HepG2 (cell line): Measurements from ENCODE around the gene RILPL1. TPM values are rescaled to one million over a fixed set of nuclear protein-coding genes. Genes with fewer than 3 reads are reported as not detected.

Experiments
- BORCS8-MEF2B ChIP-seq: sonication (generic); formaldehyde crosslinking; IDR thresholded peaks from 2 replicates; pipeline ENCODE4 v1.8.0; 2022; ENCODE audit warnings: mild to moderate bottlenecking, missing genetic modification reagents
- CCDC6 ChIP-seq: sonication (generic); formaldehyde crosslinking; IDR thresholded peaks from 2 replicates; pipeline ENCODE4 v1.8.1; 2022; ENCODE audit warnings: mild to moderate bottlenecking, missing genetic modification reagents, moderate library complexity
- GTF2F1 ChIP-seq: fragments of 150-350 bp; IDR thresholded peaks from 2 replicates; pipeline ENCODE4 v1.6.1; 2014; ENCODE audit warnings: low read length
- KAT7 ChIP-seq: IDR thresholded peaks from 2 replicates; pipeline ENCODE4 v1.6.1; 2018; ENCODE audit warnings: borderline replicate concordance, missing compliant biosample characterization
- MEIS2 ChIP-seq: sonication (generic); formaldehyde crosslinking; IDR thresholded peaks from 2 replicates; pipeline ENCODE4 v1.9.0; 2021; ENCODE audit warnings: mild to moderate bottlenecking, missing genetic modification reagents
- NPAS2 ChIP-seq: sonication (generic); formaldehyde crosslinking; IDR thresholded peaks from 2 replicates; pipeline ENCODE4 v1.8.0; 2022; ENCODE audit warnings: mild to moderate bottlenecking, missing genetic modification reagents, borderline replicate concordance
- NR2F1 ChIP-seq, 2 experiments: fragments of 450-650 bp in 1 of 2; formaldehyde crosslinking in 1 of 2; IDR thresholded peaks; 2 replicates each; pipeline versions ENCODE4 v1.5.0 to v1.6.1; 2016 to 2020; ENCODE audit warnings: mild to moderate bottlenecking in 1 of 2, missing compliant biosample characterization in 1 of 2, missing genetic modification reagents in 1 of 2, moderate library complexity in 1 of 2
- PHB2 ChIP-seq: fragments of 450-650 bp; IDR thresholded peaks from 2 replicates; pipeline ENCODE4 v1.6.1; 2018; ENCODE audit not compliant: partially characterized antibody
- RNF2 ChIP-seq: fragments of 450-650 bp; conservative IDR thresholded peaks from 2 replicates; pipeline ENCODE4 v1.6.1; 2016; ENCODE audit warnings: low read depth
- ZC3H4 ChIP-seq: sonication (generic); formaldehyde crosslinking; IDR thresholded peaks from 2 replicates; pipeline ENCODE4 v1.4.0; 2020; ENCODE audit warnings: missing genetic modification reagents, borderline replicate concordance
- ZFP36L1 ChIP-seq: sonication (generic); formaldehyde crosslinking; IDR thresholded peaks from 2 replicates; pipeline ENCODE4 v1.8.0; 2022; ENCODE audit warnings: mild to moderate bottlenecking, missing genetic modification reagents, moderate library complexity
- ZFP82 ChIP-seq: sonication (generic); formaldehyde crosslinking; IDR thresholded peaks from 2 replicates; pipeline ENCODE4 v1.5.1; 2020; ENCODE audit warnings: mild to moderate bottlenecking, missing genetic modification reagents, borderline replicate concordance
- ZMYM4 ChIP-seq: sonication (generic); formaldehyde crosslinking; IDR thresholded peaks from 2 replicates; pipeline ENCODE4 v1.8.1; 2023; ENCODE audit warnings: mild to moderate bottlenecking, missing genetic modification reagents
- ZNF432 ChIP-seq: sonication (generic); formaldehyde crosslinking; IDR thresholded peaks from 2 replicates; pipeline ENCODE4 v1.5.0; 2020; ENCODE audit warnings: missing genetic modification reagents, mild to moderate bottlenecking, borderline replicate concordance
- ZNF451 ChIP-seq: sonication (generic); formaldehyde crosslinking; IDR thresholded peaks from 2 replicates; pipeline ENCODE4 v1.5.0; 2020; ENCODE audit warnings: mild to moderate bottlenecking, missing genetic modification reagents
- ZNF460 ChIP-seq: sonication (generic); formaldehyde crosslinking; IDR thresholded peaks from 2 replicates; pipeline ENCODE4 v1.5.1; 2020; ENCODE audit warnings: missing genetic modification reagents, mild to moderate bottlenecking, borderline replicate concordance
- ZNF543 ChIP-seq: sonication (generic); formaldehyde crosslinking; IDR thresholded peaks from 2 replicates; pipeline ENCODE4 v1.4.0; 2020; ENCODE audit warnings: mild to moderate bottlenecking, missing genetic modification reagents
- ZNF674 ChIP-seq: sonication (generic); formaldehyde crosslinking; IDR thresholded peaks from 2 replicates; pipeline ENCODE4 v1.5.0; 2020; ENCODE audit warnings: low read depth, mild to moderate bottlenecking, missing genetic modification reagents
- ZNF841 ChIP-seq: sonication (generic); formaldehyde crosslinking; IDR thresholded peaks from 2 replicates; pipeline ENCODE4 v1.8.1; 2023; ENCODE audit warnings: missing genetic modification reagents, borderline replicate concordance
- polyA plus RNA-seq, 8 experiments: library from polyadenylated mRNA; depleted of rRNA in 3 of 8; stranded (reverse) in 7 of 8; unstranded in 1 of 8; fragments of >200 nt; fragmentation: Illumina TruSeq in 4 of 8; extraction: Trizol in 4 of 8; gene quantifications; 2 replicates each; pipeline versions ENCODE4 v1.2.1 to v1.2.3, GENCODE V29; 2011 to 2016; ENCODE audit warnings: low read depth in 4 of 8, missing spikeins in 1 of 8, mixed read lengths in 1 of 8; ENCODE audit not compliant: insufficient read depth in 1 of 8
- total RNA-seq, 5 experiments: library from RNA; depleted of rRNA; stranded (reverse); fragments of >200 nt; fragmentation: Illumina TruSeq; extraction: Trizol; gene quantifications; 2 replicates each; pipeline ENCODE4 v1.2.3, GENCODE V29; 2016; ENCODE audit warnings: low read depth in 1 of 5
- TF ChIP-seq, protein P1 (sequence below), 2 experiments: sonication (generic) in 1 of 2; formaldehyde crosslinking in 1 of 2; IDR thresholded peaks; 2 replicates each; pipeline versions ENCODE4 v1.4.0 to v1.6.1; 2018 to 2020; ENCODE audit warnings: missing genetic modification reagents in 2 of 2, borderline replicate concordance in 1 of 2, low read depth in 1 of 2, mild to moderate bottlenecking in 1 of 2, missing biosample characterization in 1 of 2
- TF ChIP-seq, protein P2 (sequence below): sonication (generic); formaldehyde crosslinking; IDR thresholded peaks from 2 replicates; pipeline ENCODE4 v1.4.0; 2020; ENCODE audit warnings: missing genetic modification reagents, borderline replicate concordance
- TF ChIP-seq, protein P3 (sequence below): sonication (generic); formaldehyde crosslinking; IDR thresholded peaks from 2 replicates; pipeline ENCODE4 v1.5.1; 2020; ENCODE audit warnings: missing genetic modification reagents, mild to moderate bottlenecking, borderline replicate concordance
- TF ChIP-seq, protein P4 (sequence below): IDR thresholded peaks from 2 replicates; pipeline ENCODE4 v1.6.1; 2016; ENCODE audit warnings: mild to moderate bottlenecking, missing biosample characterization, missing genetic modification reagents

Gene RILPL1
- total and polyA plus RNA-seq, 2 of the 13 experiments (the other 11 are each of a cell fraction or from before 2014, with no cell fraction given) = 5.8 to 28.4 TPM

DNA sequence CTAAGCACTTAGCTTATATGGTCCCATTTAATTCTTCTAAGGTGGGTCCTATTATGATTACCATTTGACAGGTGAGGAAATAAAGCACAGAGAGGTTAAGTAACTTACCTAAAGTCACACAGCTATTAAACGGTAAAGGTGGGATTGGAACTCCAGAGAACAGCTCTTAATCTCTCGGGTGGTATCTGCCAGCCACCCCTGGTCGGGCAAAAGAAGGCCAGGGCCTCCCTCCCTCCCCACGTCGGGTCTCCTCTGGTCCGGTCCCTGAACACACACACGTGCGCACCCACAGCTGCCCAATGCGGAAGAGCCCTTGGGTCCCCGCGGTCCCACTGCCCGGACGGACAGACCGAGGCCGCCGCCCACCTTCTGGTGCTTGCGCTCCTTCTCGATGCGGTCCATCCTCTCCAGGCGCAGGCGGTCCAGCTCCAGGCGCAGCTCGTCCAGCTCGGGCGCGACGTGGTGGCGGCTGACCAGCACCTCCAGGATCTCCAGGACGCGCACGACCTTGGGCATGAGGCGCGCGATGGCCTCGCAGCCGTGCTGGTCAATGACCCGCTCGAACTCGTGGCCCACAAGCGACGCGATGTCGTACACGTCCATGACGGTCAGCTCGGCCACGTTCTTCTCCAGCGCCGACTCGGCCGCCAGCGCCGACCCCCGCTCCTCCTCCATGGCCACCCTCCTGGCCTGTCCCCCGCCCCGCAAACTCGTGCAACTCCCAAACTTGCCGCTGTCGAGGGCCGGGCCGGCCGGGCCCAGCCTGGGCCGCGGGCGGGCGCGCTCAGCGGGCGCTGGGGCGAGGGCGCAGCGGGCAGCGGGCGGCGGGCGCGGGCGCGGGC, 490 bp downstream of the RILPL1 start (continued):
- peak; percentile 77; the same call in 1 of the 2 replicates for TF ChIP-seq BORCS8-MEF2B
- TF ChIP-seq ZFP36L1 (CRISPR knock-in tag) = peak; percentile 34; the same call in 1 of the 2 replicates
- 0 out of 2 replicates have a peak, but pooled peaks have one; percentile 57 for TF ChIP-seq ZNF543 (CRISPR knock-in tag)
- peak; percentile 59; the same call in 1 of the 2 replicates for TF ChIP-seq ZMYM4 (CRISPR knock-in tag)
- no peak for TF ChIP-seq NPAS2 (CRISPR knock-in tag)
- TF ChIP-seq MEIS2 (CRISPR knock-in tag) = peak; percentile 72; the same call in 1 of the 2 replicates
- no peak for TF ChIP-seq ZNF460
- TF ChIP-seq, protein P1, sequence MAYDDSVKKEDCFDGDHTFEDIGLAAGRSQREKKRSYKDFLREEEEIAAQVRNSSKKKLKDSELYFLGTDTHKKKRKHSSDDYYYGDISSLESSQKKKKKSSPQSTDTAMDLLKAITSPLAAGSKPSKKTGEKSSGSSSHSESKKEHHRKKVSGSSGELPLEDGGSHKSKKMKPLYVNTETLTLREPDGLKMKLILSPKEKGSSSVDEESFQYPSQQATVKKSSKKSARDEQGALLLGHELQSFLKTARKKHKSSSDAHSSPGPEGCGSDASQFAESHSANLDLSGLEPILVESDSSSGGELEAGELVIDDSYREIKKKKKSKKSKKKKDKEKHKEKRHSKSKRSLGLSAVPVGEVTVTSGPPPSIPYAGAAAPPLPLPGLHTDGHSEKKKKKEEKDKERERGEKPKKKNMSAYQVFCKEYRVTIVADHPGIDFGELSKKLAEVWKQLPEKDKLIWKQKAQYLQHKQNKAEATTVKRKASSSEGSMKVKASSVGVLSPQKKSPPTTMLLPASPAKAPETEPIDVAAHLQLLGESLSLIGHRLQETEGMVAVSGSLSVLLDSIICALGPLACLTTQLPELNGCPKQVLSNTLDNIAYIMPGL (CRISPR knock-in tag; IDR thresholded peaks at IDR 0.05; ENCODE audit: borderline replicate concordance in 1 of 2, low read depth in 1 of 2) = peak; percentile 70 to 74; a peak in 3 of 4 replicates
- peak; percentile 83 for TF ChIP-seq ZNF451
- TF ChIP-seq ZNF432 (CRISPR knock-in tag) = 0 out of 2 replicates have a peak, but pooled peaks have one; percentile 36
- TF ChIP-seq, protein P2, sequence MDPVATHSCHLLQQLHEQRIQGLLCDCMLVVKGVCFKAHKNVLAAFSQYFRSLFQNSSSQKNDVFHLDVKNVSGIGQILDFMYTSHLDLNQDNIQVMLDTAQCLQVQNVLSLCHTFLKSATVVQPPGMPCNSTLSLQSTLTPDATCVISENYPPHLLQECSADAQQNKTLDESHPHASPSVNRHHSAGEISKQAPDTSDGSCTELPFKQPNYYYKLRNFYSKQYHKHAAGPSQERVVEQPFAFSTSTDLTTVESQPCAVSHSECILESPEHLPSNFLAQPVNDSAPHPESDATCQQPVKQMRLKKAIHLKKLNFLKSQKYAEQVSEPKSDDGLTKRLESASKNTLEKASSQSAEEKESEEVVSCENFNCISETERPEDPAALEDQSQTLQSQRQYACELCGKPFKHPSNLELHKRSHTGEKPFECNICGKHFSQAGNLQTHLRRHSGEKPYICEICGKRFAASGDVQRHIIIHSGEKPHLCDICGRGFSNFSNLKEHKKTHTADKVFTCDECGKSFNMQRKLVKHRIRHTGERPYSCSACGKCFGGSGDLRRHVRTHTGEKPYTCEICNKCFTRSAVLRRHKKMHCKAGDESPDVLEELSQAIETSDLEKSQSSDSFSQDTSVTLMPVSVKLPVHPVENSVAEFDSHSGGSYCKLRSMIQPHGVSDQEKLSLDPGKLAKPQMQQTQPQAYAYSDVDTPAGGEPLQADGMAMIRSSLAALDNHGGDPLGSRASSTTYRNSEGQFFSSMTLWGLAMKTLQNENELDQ (CRISPR knock-in tag) = no peak
- TF ChIP-seq ZNF841 = no peak
- peak; percentile 52; the same call in 1 of the 2 replicates for TF ChIP-seq ZC3H4 (CRISPR knock-in tag)
- peak; percentile 75; the same call in 1 of the 2 replicates for TF ChIP-seq KAT7 (CRISPR knock-in tag)
- no peak for TF ChIP-seq GTF2F1
- no peak for TF ChIP-seq NR2F1 (CRISPR knock-in tag; IDR thresholded peaks at IDR 0.05)
- TF ChIP-seq ZNF674 = peak; percentile 88; the same call in 1 of the 2 replicates
- no peak for TF ChIP-seq PHB2
- no peak for TF ChIP-seq ZFP82 (CRISPR knock-in tag)
- TF ChIP-seq CCDC6 = no peak
- TF ChIP-seq, protein P3, sequence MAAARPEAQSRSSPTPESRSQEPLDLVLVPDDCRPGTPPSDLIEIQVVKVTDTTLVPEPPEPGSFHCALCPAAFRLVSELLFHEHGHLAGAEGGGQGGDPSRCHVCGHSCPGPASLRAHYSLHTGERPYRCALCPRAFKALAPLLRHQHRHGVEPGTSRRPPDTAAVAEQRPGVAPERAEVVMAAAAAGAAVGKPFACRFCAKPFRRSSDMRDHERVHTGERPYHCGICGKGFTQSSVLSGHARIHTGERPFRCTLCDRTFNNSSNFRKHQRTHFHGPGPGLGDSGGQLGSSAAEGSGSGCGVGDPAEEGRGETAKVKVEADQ (CRISPR knock-in tag) = peak; percentile 78
- TF ChIP-seq, protein P4, sequence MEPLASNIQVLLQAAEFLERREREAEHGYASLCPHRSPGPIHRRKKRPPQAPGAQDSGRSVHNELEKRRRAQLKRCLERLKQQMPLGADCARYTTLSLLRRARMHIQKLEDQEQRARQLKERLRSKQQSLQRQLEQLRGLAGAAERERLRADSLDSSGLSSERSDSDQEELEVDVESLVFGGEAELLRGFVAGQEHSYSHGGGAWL (CRISPR knock-in tag) = 0 out of 2 replicates have a peak, but pooled peaks have one; percentile 80
- TF ChIP-seq RNF2 = peak; percentile 78; the same call in 1 of the 2 replicates
